ENCODE results near the gene EFNA5.

EFNA5 gene

DNA sequence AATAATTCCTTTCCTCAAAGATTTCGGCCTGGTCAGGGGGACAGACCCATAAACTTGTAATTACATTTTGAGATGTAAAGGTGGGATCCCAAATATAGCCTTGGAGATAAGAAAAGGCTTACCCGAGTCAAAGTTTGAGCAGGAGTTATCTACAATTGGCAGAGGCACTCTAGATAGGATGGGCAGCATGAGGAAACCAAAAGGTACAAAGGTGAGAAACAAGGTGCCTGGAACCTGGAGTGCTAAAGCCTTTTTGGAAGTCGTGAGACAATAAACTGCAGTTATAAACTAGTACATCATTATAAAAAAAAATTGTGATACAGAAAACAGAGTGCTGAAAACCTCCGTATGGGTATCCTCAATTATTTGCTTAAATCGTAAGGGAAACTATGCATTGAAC lies 212.4 kb downstream of the EFNA5 start:
- no peaks in the 10 kb centered on the region for H3K36me3 ChIP-seq (ENCODE audit: control insufficient read depth in 2 of 2, insufficient read depth in 1 of 2, low read length in 2 of 2)
- peaks cover 21% of the 10 kb centered on the region for H3K4me1 ChIP-seq (ENCODE audit: control insufficient read depth, insufficient read depth, low read length)
- no peak overlapping the region for H3K4me3 ChIP-seq (ENCODE audit: low read depth, low read length)
- CTCF ChIA-PET, result interaction anchor here (0.5 to 0.7 kb wide), 2 partner anchors 241 to 354 kb away, joined by 3 read pairs; no protein-coding TSS in a partner anchor
- H3K9me3 ChIP-seq (ENCODE audit: control insufficient read depth, insufficient read depth, low read depth, low read length), result no peaks in the 10 kb centered on the region
- no peak for TF ChIP-seq ZNF529 (tag by site-specific recombination; IDR thresholded peaks at IDR 0.05; ENCODE audit: insufficient replicate concordance)
- TF ChIP-seq ZNF423 (tag by site-specific recombination; IDR thresholded peaks at IDR 0.05), result no peak
- H3K27ac ChIP-seq (ENCODE audit: extremely low read depth, low read depth, low read length), result no peak overlapping the region
- POLR2A ChIA-PET, result no interaction called here

DNA sequence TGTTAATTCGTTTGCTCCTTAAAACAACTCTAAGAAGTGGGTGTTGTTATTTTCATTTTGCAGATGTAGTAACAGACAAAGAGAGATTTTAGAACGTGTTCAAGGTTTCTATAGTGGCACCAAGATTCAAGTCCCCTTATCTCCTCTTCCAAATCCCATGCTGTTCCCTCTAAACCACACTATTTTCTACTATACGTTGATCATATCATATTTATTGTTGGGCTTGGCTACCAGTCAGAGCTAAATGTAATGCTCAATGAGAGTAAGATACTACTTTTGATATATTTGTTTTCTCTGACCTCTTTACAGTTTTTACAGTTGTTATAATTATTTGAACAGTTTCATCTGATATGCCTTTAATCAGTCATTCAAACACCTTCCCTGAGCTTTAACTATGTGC lies 212.9 kb downstream of the EFNA5 start:
- H3K4me3 ChIP-seq (ENCODE audit: low read depth, low read length), result no peak overlapping the region
- CTCF ChIA-PET, result interaction anchor here (0.5 to 0.7 kb wide), 2 partner anchors 240 to 355 kb away, joined by 3 read pairs; no protein-coding TSS in a partner anchor
- no peaks in the 10 kb centered on the region for H3K36me3 ChIP-seq (ENCODE audit: control insufficient read depth in 2 of 2, insufficient read depth in 1 of 2, low read length in 2 of 2)
- no peak overlapping the region for H3K27ac ChIP-seq (ENCODE audit: extremely low read depth, low read depth, low read length)
- H3K4me1 ChIP-seq (ENCODE audit: control insufficient read depth, insufficient read depth, low read length), result peaks cover 21% of the 10 kb centered on the region
- TF ChIP-seq PRDM6 (tag by site-specific recombination; IDR thresholded peaks at IDR 0.05) (peak; percentile 30; the same call in 1 of the 2 replicates), ZNF837 (tag by site-specific recombination; IDR thresholded peaks at IDR 0.05) (no peak), GLI2 (tag by site-specific recombination; IDR thresholded peaks at IDR 0.05; ENCODE audit: borderline replicate concordance, low read depth) (no peak), MZF1 (tag by site-specific recombination; IDR thresholded peaks at IDR 0.05; ENCODE audit: borderline replicate concordance) (0 out of 2 replicates have a peak, but pooled peaks have one; percentile 17)
- TF ChIP-seq, protein P1, sequence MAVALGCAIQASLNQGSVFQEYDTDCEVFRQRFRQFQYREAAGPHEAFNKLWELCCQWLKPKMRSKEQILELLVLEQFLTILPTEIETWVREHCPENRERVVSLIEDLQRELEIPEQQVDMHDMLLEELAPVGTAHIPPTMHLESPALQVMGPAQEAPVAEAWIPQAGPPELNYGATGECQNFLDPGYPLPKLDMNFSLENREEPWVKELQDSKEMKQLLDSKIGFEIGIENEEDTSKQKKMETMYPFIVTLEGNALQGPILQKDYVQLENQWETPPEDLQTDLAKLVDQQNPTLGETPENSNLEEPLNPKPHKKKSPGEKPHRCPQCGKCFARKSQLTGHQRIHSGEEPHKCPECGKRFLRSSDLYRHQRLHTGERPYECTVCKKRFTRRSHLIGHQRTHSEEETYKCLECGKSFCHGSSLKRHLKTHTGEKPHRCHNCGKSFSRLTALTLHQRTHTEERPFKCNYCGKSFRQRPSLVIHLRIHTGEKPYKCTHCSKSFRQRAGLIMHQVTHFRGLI (tag by site-specific recombination; IDR thresholded peaks at IDR 0.05), result peak; percentile 68; the same call in 1 of the 2 replicates
- H3K9me3 ChIP-seq (ENCODE audit: control insufficient read depth, insufficient read depth, low read depth, low read length), result no peaks in the 10 kb centered on the region
- POLR2A ChIA-PET, result no interaction called here

- H3K27ac ChIP-seq (ENCODE audit: extremely low read depth, low read depth, low read length), result no peak overlapping the region
- ChIA-PET CTCF (no interaction called here), POLR2A (interaction anchor here (2.9 kb wide), 1 partner anchor 9 kb away, joined by 14 read pairs; no protein-coding TSS in a partner anchor)
- H3K4me1 ChIP-seq (ENCODE audit: control insufficient read depth, insufficient read depth, low read length), result peaks cover 21% of the 10 kb centered on the region
- no peak for TF ChIP-seq ZNF510 (tag by site-specific recombination; IDR thresholded peaks at IDR 0.05; ENCODE audit: insufficient replicate concordance)
- no peak for TF ChIP-seq SALL2 (tag by site-specific recombination; IDR thresholded peaks at IDR 0.05; ENCODE audit: borderline replicate concordance)
- TF ChIP-seq ZBTB44 (tag by site-specific recombination; IDR thresholded peaks at IDR 0.05), result no peak
- no peak for TF ChIP-seq ZNF473 (tag by site-specific recombination; IDR thresholded peaks at IDR 0.05)
- TF ChIP-seq ZNF426 (tag by site-specific recombination; IDR thresholded peaks at IDR 0.05), result no peak
- TF ChIP-seq ZNF529 (tag by site-specific recombination; IDR thresholded peaks at IDR 0.05; ENCODE audit: insufficient replicate concordance), result no peak
- no peak overlapping the region for H3K4me3 ChIP-seq (ENCODE audit: low read depth, low read length)
- no peaks in the 10 kb centered on the region for H3K36me3 ChIP-seq (ENCODE audit: control insufficient read depth in 2 of 2, insufficient read depth in 1 of 2, low read length in 2 of 2)
- no peaks in the 10 kb centered on the region for H3K9me3 ChIP-seq (ENCODE audit: control insufficient read depth, insufficient read depth, low read depth, low read length)
Measured at GRCh38 chr5:107457138-107457537, 213.6 kb downstream of the EFNA5 start.

All from HEK293 (cell line).